ENCODE measurements around the gene BLNK. TPM values are rescaled to one million over a fixed set of nuclear protein-coding genes. Genes with fewer than 3 reads are reported as not detected.

BLNK gene
- total RNA-seq, 1 donor from 2014 or later, result 7.1 TPM

GRCh38 chr10:96222441-96222840 is 48.9 kb downstream of the BLNK start:
- TF ChIP-seq, protein P1, sequence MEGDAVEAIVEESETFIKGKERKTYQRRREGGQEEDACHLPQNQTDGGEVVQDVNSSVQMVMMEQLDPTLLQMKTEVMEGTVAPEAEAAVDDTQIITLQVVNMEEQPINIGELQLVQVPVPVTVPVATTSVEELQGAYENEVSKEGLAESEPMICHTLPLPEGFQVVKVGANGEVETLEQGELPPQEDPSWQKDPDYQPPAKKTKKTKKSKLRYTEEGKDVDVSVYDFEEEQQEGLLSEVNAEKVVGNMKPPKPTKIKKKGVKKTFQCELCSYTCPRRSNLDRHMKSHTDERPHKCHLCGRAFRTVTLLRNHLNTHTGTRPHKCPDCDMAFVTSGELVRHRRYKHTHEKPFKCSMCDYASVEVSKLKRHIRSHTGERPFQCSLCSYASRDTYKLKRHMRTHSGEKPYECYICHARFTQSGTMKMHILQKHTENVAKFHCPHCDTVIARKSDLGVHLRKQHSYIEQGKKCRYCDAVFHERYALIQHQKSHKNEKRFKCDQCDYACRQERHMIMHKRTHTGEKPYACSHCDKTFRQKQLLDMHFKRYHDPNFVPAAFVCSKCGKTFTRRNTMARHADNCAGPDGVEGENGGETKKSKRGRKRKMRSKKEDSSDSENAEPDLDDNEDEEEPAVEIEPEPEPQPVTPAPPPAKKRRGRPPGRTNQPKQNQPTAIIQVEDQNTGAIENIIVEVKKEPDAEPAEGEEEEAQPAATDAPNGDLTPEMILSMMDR (IDR thresholded peaks at IDR 0.05; ENCODE audit: unreplicated experiment), result no peak
- H3K4me3 Mint-ChIP-seq, result no peak overlapping the region
- no peaks in the 10 kb centered on the region for H3K4me1 Mint-ChIP-seq
- no peaks in the 10 kb centered on the region for H3K36me3 Mint-ChIP-seq
- H3K27ac Mint-ChIP-seq, result no peak overlapping the region
- no peaks in the 10 kb centered on the region for H3K9me3 Mint-ChIP-seq
- no peaks in the 10 kb centered on the region for H3K27me3 Mint-ChIP-seq (ENCODE audit: low read depth)
- no peak for DNase-seq (ENCODE audit: low spot score in 2 of 2, unreplicated experiment in 2 of 2)

- H3K4me1 Mint-ChIP-seq, result no peaks in the 10 kb centered on the region
- H3K27ac Mint-ChIP-seq, result no peak overlapping the region
- no peaks in the 10 kb centered on the region for H3K9me3 Mint-ChIP-seq
- TF ChIP-seq, protein P1 (IDR thresholded peaks at IDR 0.05; ENCODE audit: unreplicated experiment), result no peak
- H3K27me3 Mint-ChIP-seq (ENCODE audit: low read depth), result peaks cover 4% of the 10 kb centered on the region
- no peaks in the 10 kb centered on the region for H3K36me3 Mint-ChIP-seq
- DNase-seq (ENCODE audit: low spot score in 2 of 2, unreplicated experiment in 2 of 2), result no peak
- no peak overlapping the region for H3K4me3 Mint-ChIP-seq
Measured at GRCh38 chr10:96218826-96219225, 52.5 kb downstream of the BLNK start.

DNA sequence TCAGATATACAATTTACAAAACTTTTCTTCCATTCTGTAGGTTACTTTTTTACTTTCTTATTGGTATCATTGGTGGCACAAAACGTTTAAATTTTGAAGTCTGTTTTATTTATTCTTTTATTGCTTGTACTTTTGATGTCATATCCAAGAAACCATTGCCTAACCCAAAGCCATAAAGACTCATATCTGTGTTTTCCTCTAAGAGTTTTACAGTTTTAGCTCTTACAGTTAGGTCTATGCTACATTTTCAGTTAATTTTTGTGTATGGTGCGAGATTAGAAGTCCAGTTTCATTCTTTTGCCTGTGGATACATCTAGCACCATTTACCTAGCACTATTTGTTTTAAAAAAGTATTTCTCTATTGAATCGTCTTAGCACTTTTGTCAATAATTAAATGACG is 53.7 kb downstream of the BLNK start:
- Mint-ChIP-seq H3K4me1 (no peaks in the 10 kb centered on the region), H3K27me3 (ENCODE audit: low read depth) (peaks cover 4% of the 10 kb centered on the region), H3K4me3 (no peak overlapping the region), H3K27ac (no peak overlapping the region), H3K36me3 (no peaks in the 10 kb centered on the region), H3K9me3 (no peaks in the 10 kb centered on the region)
- TF ChIP-seq, protein P1 (IDR thresholded peaks at IDR 0.05; ENCODE audit: unreplicated experiment), result no peak
- DNase-seq (ENCODE audit: low spot score in 2 of 2, unreplicated experiment in 2 of 2), result no peak

DNA sequence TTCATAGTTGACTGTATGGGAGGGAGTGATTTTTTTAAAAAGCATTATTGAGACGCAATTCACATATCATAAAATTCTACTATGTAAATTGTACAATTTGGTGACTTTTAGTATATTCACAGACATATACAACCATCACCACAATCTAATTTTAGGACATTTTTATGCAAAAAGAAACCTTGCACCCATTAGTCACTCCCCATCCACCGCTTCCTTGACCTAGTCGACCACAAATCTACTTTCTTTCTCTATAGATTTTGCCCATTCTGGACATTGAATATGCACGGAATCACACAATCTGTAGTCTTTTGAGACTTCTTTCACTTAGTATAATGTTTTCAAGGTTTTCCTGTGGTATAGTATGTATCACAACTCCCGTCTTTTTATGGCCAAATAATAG is 54.6 kb downstream of the BLNK start:
- Mint-ChIP-seq H3K27me3 (ENCODE audit: low read depth) (peaks cover 4% of the 10 kb centered on the region), H3K9me3 (no peaks in the 10 kb centered on the region), H3K27ac (no peak overlapping the region), H3K4me1 (no peaks in the 10 kb centered on the region), H3K4me3 (no peak overlapping the region), H3K36me3 (no peaks in the 10 kb centered on the region)
- no peak for DNase-seq (ENCODE audit: low spot score in 2 of 2, unreplicated experiment in 2 of 2)
- TF ChIP-seq, protein P1 (IDR thresholded peaks at IDR 0.05; ENCODE audit: unreplicated experiment), result no peak

GRCh38 chr10:96212911-96213310 is 58.5 kb downstream of the BLNK start:
- TF ChIP-seq, protein P1 (IDR thresholded peaks at IDR 0.05; ENCODE audit: unreplicated experiment), result no peak
- H3K4me1 Mint-ChIP-seq, result no peaks in the 10 kb centered on the region
- no peaks in the 10 kb centered on the region for H3K9me3 Mint-ChIP-seq
- H3K27me3 Mint-ChIP-seq (ENCODE audit: low read depth), result peaks cover 4% of the 10 kb centered on the region
- H3K36me3 Mint-ChIP-seq, result no peaks in the 10 kb centered on the region
- DNase-seq (ENCODE audit: low spot score in 2 of 2, unreplicated experiment in 2 of 2), result no peak
- no peak overlapping the region for H3K4me3 Mint-ChIP-seq
- H3K27ac Mint-ChIP-seq, result no peak overlapping the region

DNA sequence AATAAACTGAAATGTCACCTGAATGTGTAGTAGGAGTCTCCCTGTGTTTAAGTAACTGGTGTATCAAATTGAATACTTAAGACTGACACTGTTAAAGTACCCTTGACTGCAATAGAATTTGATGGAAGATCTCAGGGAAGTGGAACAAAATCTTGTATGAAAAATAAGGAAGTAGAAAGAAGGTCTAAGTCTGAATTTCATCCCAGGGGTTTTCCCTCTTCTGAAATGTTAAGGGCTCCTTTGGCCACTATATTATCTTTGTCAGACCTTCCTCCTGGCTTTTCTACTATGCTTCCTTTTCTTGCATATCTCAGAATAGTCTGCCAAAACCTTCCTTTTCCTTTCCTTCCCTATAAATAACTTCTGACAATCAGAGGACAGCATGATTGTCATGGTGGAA is 59.6 kb downstream of the BLNK start:
- H3K27ac Mint-ChIP-seq, result no peak overlapping the region
- no peak overlapping the region for H3K4me3 Mint-ChIP-seq
- no peaks in the 10 kb centered on the region for H3K36me3 Mint-ChIP-seq
- no peaks in the 10 kb centered on the region for H3K27me3 Mint-ChIP-seq (ENCODE audit: low read depth)
- TF ChIP-seq, protein P1 (IDR thresholded peaks at IDR 0.05; ENCODE audit: unreplicated experiment), result no peak
- H3K4me1 Mint-ChIP-seq, result no peaks in the 10 kb centered on the region
- H3K9me3 Mint-ChIP-seq, result no peaks in the 10 kb centered on the region
- DNase-seq (ENCODE audit: low spot score in 2 of 2, unreplicated experiment in 2 of 2), result no peak
